GM23248 (cell line): ENCODE measurements around the gene CPED1. TPM values are rescaled to one million over a fixed set of nuclear protein-coding genes. Genes with fewer than 3 reads are reported as not detected.

Experiments
- DNase-seq: peaks from one replicate; pipeline ENCODE4 v3.0.0-alpha.2; 2015
- H2AFZ ChIP-seq: fragments of 200-600 bp; sonication (generic); 2 replicates; pipeline ENCODE4 v1.6.1; 2016; ENCODE audit warnings: antibody characterized with exemption
- H3F3A ChIP-seq: fragments of 200-600 bp; sonication (generic); 2 replicates; pipeline ENCODE4 v1.6.1; 2016; ENCODE audit warnings: mild to moderate bottlenecking, antibody characterized with exemption, mixed run types; ENCODE audit not compliant: insufficient read depth
- H3K27ac ChIP-seq: fragments of 200-600 bp; sonication (generic); 2 replicates; pipeline ENCODE4 v1.5.1; 2016; ENCODE audit warnings: mild to moderate bottlenecking
- H3K27me3 ChIP-seq: fragments of 200-600 bp; sonication (generic); replicated peaks from 2 replicates; pipeline ENCODE4 v1.6.1; 2016; ENCODE audit warnings: mild to moderate bottlenecking; ENCODE audit not compliant: insufficient read depth
- H3K36me3 ChIP-seq: fragments of 200-600 bp; sonication (generic); 2 replicates; pipeline ENCODE4 v1.6.1; 2016; ENCODE audit warnings: low read depth, mild to moderate bottlenecking
- H3K4me1 ChIP-seq: fragments of 200-600 bp; sonication (generic); 2 replicates; pipeline ENCODE4 v1.6.1; 2016; ENCODE audit warnings: mild to moderate bottlenecking; ENCODE audit not compliant: insufficient read depth
- H3K4me2 ChIP-seq: fragments of 200-600 bp; sonication (generic); one replicate; pipeline ENCODE4 v1.6.1; 2016; ENCODE audit warnings: mild to moderate bottlenecking; ENCODE audit not compliant: unreplicated experiment
- H3K4me3 ChIP-seq: fragments of 200-600 bp; sonication (generic); 2 replicates; pipeline ENCODE4 v1.5.1; 2016; ENCODE audit warnings: mild to moderate bottlenecking
- H3K79me2 ChIP-seq: fragments of 200-600 bp; sonication (generic); 2 replicates; pipeline ENCODE4 v1.6.1; 2016; ENCODE audit warnings: mild to moderate bottlenecking; ENCODE audit not compliant: insufficient read depth
- H3K9ac ChIP-seq: fragments of 200-600 bp; sonication (generic); 2 replicates; pipeline ENCODE4 v1.6.1; 2016; ENCODE audit warnings: mild to moderate bottlenecking
- H3K9me2 ChIP-seq: fragments of 200-600 bp; sonication (generic); 2 replicates; pipeline ENCODE4 v1.6.1; 2016; ENCODE audit warnings: mixed run types, mild to moderate bottlenecking, moderate library complexity; ENCODE audit not compliant: insufficient read depth
- H3K9me3 ChIP-seq: fragments of 200-600 bp; sonication (generic); one replicate; pipeline ENCODE4 v1.6.1; 2017; ENCODE audit warnings: low read depth
- H4K20me1 ChIP-seq: fragments of 200-600 bp; sonication (generic); 2 replicates; pipeline ENCODE4 v1.6.0; 2016; ENCODE audit not compliant: insufficient read depth
- EZH2 ChIP-seq: fragments of 200-600 bp; sonication (generic); IDR thresholded peaks from 2 replicates; pipeline ENCODE4 v1.6.1; 2018; ENCODE audit warnings: antibody characterized with exemption, mild to moderate bottlenecking; ENCODE audit not compliant: insufficient read depth, poor library complexity, severe bottlenecking
- EZH2phosphoT487 ChIP-seq: fragments of 200-600 bp; sonication (generic); IDR thresholded peaks from 2 replicates; pipeline ENCODE4 v1.6.1; 2018; ENCODE audit warnings: antibody characterized with exemption, moderate library complexity, mild to moderate bottlenecking, low read depth; ENCODE audit not compliant: insufficient read depth
- WGBS, 2 experiments: methylation state at CpG; one replicate each; pipeline ENCODE4 v1.1.6; 2015 to 2017; ENCODE audit warnings: low lambda C conversion rate in 2 of 2, low coverage in 1 of 2; ENCODE audit errors: missing lambda C conversion rate in 2 of 2; 5-methylcytosine and 5-hydroxymethylcytosine counted together
- in situ Hi-C: fragments of 300-500 bp; cut with MboI; formaldehyde crosslinking; loops from 2 replicates; pipeline ENCODE4 v1.15.0; 2020
- polyA plus RNA-seq: library from polyadenylated mRNA; unstranded; fragments of >200 nt; fragmentation: Nextera tagmentation; extraction: Ambion mirVana; gene quantifications from 2 replicates; pipeline ENCODE4 v1.2.1, GENCODE V29; 2016
- total RNA-seq: library from RNA; depleted of rRNA; stranded (reverse); fragments of >200 nt; shearing (Covaris generic); gene quantifications from 2 replicates; pipeline ENCODE4 v1.2.3, GENCODE V29; 2014

CPED1 gene
- total and polyA plus RNA-seq, 2 experiments from 2014 or later = 12.4 to 20.2 TPM

- Histone ChIP-seq H3K79me2 (no peaks in the 10 kb centered on the region), H3K9me3 (no peaks in the 10 kb centered on the region), H3K4me1 (no peaks in the 10 kb centered on the region), H4K20me1 (no peaks in the 10 kb centered on the region), H3K27me3 (no peaks in the 10 kb centered on the region), H3K9ac (no peak overlapping the region), H3F3A (no peaks in the 10 kb centered on the region), H2AFZ (no peak overlapping the region), H3K4me2 (no peak overlapping the region), H3K9me2 (no peaks in the 10 kb centered on the region), H3K4me3 (no peak overlapping the region), H3K27ac (no peak overlapping the region), H3K36me3 (no peaks in the 10 kb centered on the region)
- in situ Hi-C loops = no loop called here
- no peak for DNase-seq
- TF ChIP-seq EZH2 (no peak), EZH2phosphoT487 (no peak)
- WGBS, 2 experiments = 97 to 100% methylated on average over 2 of the region's 2 CpGs
Observed at GRCh38 chr7:121271916-121272315, 283.4 kb downstream of the CPED1 start.

GRCh38 chr7:121272676-121273075 lies 284.2 kb downstream of the CPED1 start:
- TF ChIP-seq EZH2phosphoT487 (no peak), EZH2 (no peak)
- Histone ChIP-seq H3K9me3 (no peaks in the 10 kb centered on the region), H3K79me2 (no peaks in the 10 kb centered on the region), H3F3A (no peaks in the 10 kb centered on the region), H2AFZ (no peak overlapping the region), H3K27me3 (no peaks in the 10 kb centered on the region), H3K27ac (no peak overlapping the region), H3K9ac (no peak overlapping the region), H3K9me2 (no peaks in the 10 kb centered on the region), H4K20me1 (no peaks in the 10 kb centered on the region), H3K36me3 (no peaks in the 10 kb centered on the region), H3K4me1 (no peaks in the 10 kb centered on the region), H3K4me2 (no peak overlapping the region), H3K4me3 (no peak overlapping the region)
- no peak for DNase-seq
- in situ Hi-C loops = no loop called here
- 79 to 94% methylated on average over 1 of the region's 1 CpG for WGBS, 2 experiments

GRCh38 chr7:121273467-121274167 lies 285.1 kb downstream of the CPED1 start:
- no peak overlapping the region for H3K9ac ChIP-seq
- WGBS, 2 experiments = 3 to 7% methylated on average over 2 of the region's 2 CpGs
- H3K4me1 ChIP-seq = peaks cover 7% of the 10 kb centered on the region
- H3F3A ChIP-seq = no peaks in the 10 kb centered on the region; the same call in 1 of the 2 replicates
- H3K9me2 ChIP-seq = no peaks in the 10 kb centered on the region
- no peaks in the 10 kb centered on the region for H3K9me3 ChIP-seq
- no peaks in the 10 kb centered on the region for H3K36me3 ChIP-seq
- no peak overlapping the region for H3K27ac ChIP-seq
- no peak overlapping the region for H3K4me2 ChIP-seq
- H3K79me2 ChIP-seq = no peaks in the 10 kb centered on the region
- no peak overlapping the region for H3K4me3 ChIP-seq
- H2AFZ ChIP-seq = no peak overlapping the region
- in situ Hi-C loops = no loop called here
- TF ChIP-seq EZH2 = no peak
- H3K27me3 ChIP-seq = no peaks in the 10 kb centered on the region
- DNase-seq = no peak
- no peaks in the 10 kb centered on the region for H4K20me1 ChIP-seq

- no peaks in the 10 kb centered on the region; the same call in 1 of the 2 replicates for H3F3A ChIP-seq
- no peak overlapping the region for H3K27ac ChIP-seq
- no peak overlapping the region for H3K9ac ChIP-seq
- H3K9me3 ChIP-seq = no peaks in the 10 kb centered on the region
- TF ChIP-seq EZH2 (no peak), EZH2phosphoT487 (no peak)
- no peaks in the 10 kb centered on the region for H4K20me1 ChIP-seq
- H3K79me2 ChIP-seq = no peaks in the 10 kb centered on the region
- H3K4me2 ChIP-seq = no peak overlapping the region
- H3K9me2 ChIP-seq = no peaks in the 10 kb centered on the region
- in situ Hi-C loops = no loop called here
- H3K27me3 ChIP-seq = no peaks in the 10 kb centered on the region
- peaks cover 15% of the 10 kb centered on the region for H3K4me1 ChIP-seq
- H2AFZ ChIP-seq = no peak overlapping the region
- no peaks in the 10 kb centered on the region for H3K36me3 ChIP-seq
- no peak overlapping the region for H3K4me3 ChIP-seq
- DNase-seq = no peak
- 69 to 74% methylated on average over 2 of the region's 2 CpGs for WGBS, 2 experiments
Observed at GRCh38 chr7:121274467-121274866, 286.0 kb downstream of the CPED1 start.

GRCh38 chr7:121275204-121275603 lies 286.7 kb downstream of the CPED1 start:
- H3K27me3 ChIP-seq = no peaks in the 10 kb centered on the region
- H3K79me2 ChIP-seq = no peaks in the 10 kb centered on the region
- no peaks in the 10 kb centered on the region for H3K9me2 ChIP-seq
- in situ Hi-C loops = no loop called here
- no peak overlapping the region for H3K4me2 ChIP-seq
- H3F3A ChIP-seq = no peaks in the 10 kb centered on the region; the same call in 1 of the 2 replicates
- H2AFZ ChIP-seq = no peak overlapping the region
- peaks cover 23% of the 10 kb centered on the region for H3K4me1 ChIP-seq
- H3K36me3 ChIP-seq = no peaks in the 10 kb centered on the region
- no peaks in the 10 kb centered on the region for H4K20me1 ChIP-seq
- WGBS, 2 experiments = 90 to 97% methylated on average over 3 of the region's 3 CpGs
- H3K9ac ChIP-seq = no peak overlapping the region
- H3K27ac ChIP-seq = no peak overlapping the region
- H3K4me3 ChIP-seq = no peak overlapping the region
- H3K9me3 ChIP-seq = no peaks in the 10 kb centered on the region
- no peak for TF ChIP-seq EZH2
- no peak for TF ChIP-seq EZH2phosphoT487
- no peak for DNase-seq
